ENCODE results near the gene CDH13.

The CDH13 gene

GRCh38 chr16:83715217-83715920 lies 1088.6 kb downstream of the CDH13 start:
- WGBS: 89% methylated on average over 12 of the region's 14 CpGs
- peak overlapping the region; percentile 4 for H2AK5ac ChIP-seq (ENCODE audit: low read length, severe bottlenecking)
- no peak overlapping the region for H3K23ac ChIP-seq (ENCODE audit: low read length in 2 of 2)
- no peak overlapping the region for H3K18ac ChIP-seq (ENCODE audit: low read depth in 1 of 2, low read length in 2 of 2)
- H2BK120ac ChIP-seq (ENCODE audit: low read depth, low read length): no peak overlapping the region
- peaks cover 5% of the 10 kb centered on the region for H3K79me1 ChIP-seq (replicated peaks; ENCODE audit: low read length, poor library complexity, severe bottlenecking)
- H3K9me3 ChIP-seq (ENCODE audit: control insufficient read depth, low read length): no peaks in the 10 kb centered on the region
- H3K27me3 ChIP-seq (ENCODE audit: control insufficient read depth in 1 of 2, insufficient read depth in 1 of 2, low read length in 2 of 2): no peaks in the 10 kb centered on the region
- peaks cover 15% of the 10 kb centered on the region for H3K4me1 ChIP-seq (ENCODE audit: control insufficient read depth, insufficient read depth, low read depth, low read length)
- H3K14ac ChIP-seq (ENCODE audit: low read length in 2 of 2): no peak overlapping the region
- no peak overlapping the region for H4K8ac ChIP-seq (ENCODE audit: low read length)
- no peak overlapping the region for H3K4me3 ChIP-seq (ENCODE audit: insufficient read depth in 1 of 2, low read depth in 1 of 2, low read length in 2 of 2)
- H3K27ac ChIP-seq (ENCODE audit: low read length, poor library complexity, severe bottlenecking): peak overlapping the region; percentile 97
- H2BK15ac ChIP-seq (ENCODE audit: low read depth, poor library complexity, severe bottlenecking): no peak overlapping the region
- no peak overlapping the region for H3K9ac ChIP-seq (ENCODE audit: low read length)
- no peak overlapping the region for H3K4me2 ChIP-seq (ENCODE audit: low read length, poor library complexity, severe bottlenecking)
- H2AFZ ChIP-seq (ENCODE audit: low read depth, low read length): no peak overlapping the region
- no peak for DNase-seq
- no peak overlapping the region for H2BK12ac ChIP-seq (ENCODE audit: low read length in 2 of 2)
- H3K4ac ChIP-seq (ENCODE audit: low read depth in 1 of 2, low read length in 2 of 2): no peak overlapping the region
- H2BK5ac ChIP-seq (ENCODE audit: low read depth, low read length, poor library complexity, severe bottlenecking): peak overlapping the region; percentile 83
- no peak overlapping the region for H4K91ac ChIP-seq (ENCODE audit: low read length)
- H3K36me3 ChIP-seq (ENCODE audit: control insufficient read depth in 1 of 2, insufficient read depth in 2 of 2, low read depth in 1 of 2, low read length in 2 of 2): no peaks in the 10 kb centered on the region

- Histone ChIP-seq H3K9ac (ENCODE audit: low read length) (no peak overlapping the region), H2BK15ac (ENCODE audit: low read depth, poor library complexity, severe bottlenecking) (no peak overlapping the region), H3K9me3 (ENCODE audit: control insufficient read depth, low read length) (no peaks in the 10 kb centered on the region), H4K91ac (ENCODE audit: low read length) (no peak overlapping the region), H3K4me1 (ENCODE audit: control insufficient read depth, insufficient read depth, low read depth, low read length) (peaks cover 21% of the 10 kb centered on the region), H2BK5ac (ENCODE audit: low read depth, low read length, poor library complexity, severe bottlenecking) (peak overlapping the region; percentile 26), H3K4me2 (ENCODE audit: low read length, poor library complexity, severe bottlenecking) (no peak overlapping the region), H3K79me1 (replicated peaks; ENCODE audit: low read length, poor library complexity, severe bottlenecking) (peaks cover 4% of the 10 kb centered on the region), H3K27me3 (ENCODE audit: control insufficient read depth in 1 of 2, insufficient read depth in 1 of 2, low read length in 2 of 2) (no peaks in the 10 kb centered on the region), H3K27ac (ENCODE audit: low read length, poor library complexity, severe bottlenecking) (peak overlapping the region; percentile 87), H3K23ac (ENCODE audit: low read length in 2 of 2) (no peak overlapping the region), H2BK120ac (ENCODE audit: low read depth, low read length) (no peak overlapping the region), H3K18ac (ENCODE audit: low read depth in 1 of 2, low read length in 2 of 2) (no peak overlapping the region), H3K36me3 (ENCODE audit: control insufficient read depth in 1 of 2, insufficient read depth in 2 of 2, low read depth in 1 of 2, low read length in 2 of 2) (no peaks in the 10 kb centered on the region), H3K4ac (ENCODE audit: low read depth in 1 of 2, low read length in 2 of 2) (peak overlapping the region in 1 of 2 experiments; percentile 39), H2AFZ (ENCODE audit: low read depth, low read length) (no peak overlapping the region), H2AK5ac (ENCODE audit: low read length, severe bottlenecking) (peak overlapping the region; percentile 75), H3K4me3 (ENCODE audit: insufficient read depth in 1 of 2, low read depth in 1 of 2, low read length in 2 of 2) (no peak overlapping the region), H2BK12ac (ENCODE audit: low read length in 2 of 2) (no peak overlapping the region), H3K14ac (ENCODE audit: low read length in 2 of 2) (no peak overlapping the region), H4K8ac (ENCODE audit: low read length) (peak overlapping the region; percentile 76)
- 73% methylated on average over 5 of the region's 7 CpGs for WGBS
- DNase-seq: no peak
Observed at GRCh38 chr16:83717308-83717707, 1090.5 kb downstream of the CDH13 start.

GRCh38 chr16:83717814-83718213 lies 1091.0 kb downstream of the CDH13 start:
- Histone ChIP-seq H3K79me1 (replicated peaks; ENCODE audit: low read length, poor library complexity, severe bottlenecking) (peaks cover 4% of the 10 kb centered on the region), H2BK5ac (ENCODE audit: low read depth, low read length, poor library complexity, severe bottlenecking) (no peak overlapping the region), H3K4me3 (ENCODE audit: insufficient read depth in 1 of 2, low read depth in 1 of 2, low read length in 2 of 2) (peak overlapping the region in 1 of 2 experiments; percentile 48), H3K9ac (ENCODE audit: low read length) (no peak overlapping the region), H2BK15ac (ENCODE audit: low read depth, poor library complexity, severe bottlenecking) (no peak overlapping the region), H3K27me3 (ENCODE audit: control insufficient read depth in 1 of 2, insufficient read depth in 1 of 2, low read length in 2 of 2) (no peaks in the 10 kb centered on the region), H3K4me2 (ENCODE audit: low read length, poor library complexity, severe bottlenecking) (no peak overlapping the region), H2AFZ (ENCODE audit: low read depth, low read length) (no peak overlapping the region), H2AK5ac (ENCODE audit: low read length, severe bottlenecking) (no peak overlapping the region), H4K8ac (ENCODE audit: low read length) (peak overlapping the region; percentile 76), H3K4me1 (ENCODE audit: control insufficient read depth, insufficient read depth, low read depth, low read length) (peaks cover 21% of the 10 kb centered on the region), H2BK120ac (ENCODE audit: low read depth, low read length) (no peak overlapping the region), H3K9me3 (ENCODE audit: control insufficient read depth, low read length) (no peaks in the 10 kb centered on the region), H2BK12ac (ENCODE audit: low read length in 2 of 2) (no peak overlapping the region), H3K14ac (ENCODE audit: low read length in 2 of 2) (no peak overlapping the region), H3K36me3 (ENCODE audit: control insufficient read depth in 1 of 2, insufficient read depth in 2 of 2, low read depth in 1 of 2, low read length in 2 of 2) (no peaks in the 10 kb centered on the region), H3K23ac (ENCODE audit: low read length in 2 of 2) (no peak overlapping the region), H3K27ac (ENCODE audit: low read length, poor library complexity, severe bottlenecking) (peak overlapping the region; percentile 87), H4K91ac (ENCODE audit: low read length) (no peak overlapping the region), H3K4ac (ENCODE audit: low read depth in 1 of 2, low read length in 2 of 2) (no peak overlapping the region), H3K18ac (ENCODE audit: low read depth in 1 of 2, low read length in 2 of 2) (no peak overlapping the region)
- 26% methylated on average over 4 of the region's 4 CpGs for WGBS
- peak; percentile 76 for DNase-seq

- Histone ChIP-seq H2BK5ac (ENCODE audit: low read depth, low read length, poor library complexity, severe bottlenecking) (peak overlapping the region; percentile 20), H2BK12ac (ENCODE audit: low read length in 2 of 2) (no peak overlapping the region), H3K27ac (ENCODE audit: low read length, poor library complexity, severe bottlenecking) (no peak overlapping the region), H4K8ac (ENCODE audit: low read length) (no peak overlapping the region), H3K79me1 (replicated peaks; ENCODE audit: low read length, poor library complexity, severe bottlenecking) (peaks cover 1% of the 10 kb centered on the region), H3K9me3 (ENCODE audit: control insufficient read depth, low read length) (no peaks in the 10 kb centered on the region), H2BK15ac (ENCODE audit: low read depth, poor library complexity, severe bottlenecking) (no peak overlapping the region), H2BK120ac (ENCODE audit: low read depth, low read length) (no peak overlapping the region), H3K4ac (ENCODE audit: low read depth in 1 of 2, low read length in 2 of 2) (no peak overlapping the region), H3K36me3 (ENCODE audit: control insufficient read depth in 1 of 2, insufficient read depth in 2 of 2, low read depth in 1 of 2, low read length in 2 of 2) (no peaks in the 10 kb centered on the region), H3K4me2 (ENCODE audit: low read length, poor library complexity, severe bottlenecking) (no peak overlapping the region), H2AK5ac (ENCODE audit: low read length, severe bottlenecking) (no peak overlapping the region), H3K18ac (ENCODE audit: low read depth in 1 of 2, low read length in 2 of 2) (no peak overlapping the region), H4K91ac (ENCODE audit: low read length) (no peak overlapping the region), H3K9ac (ENCODE audit: low read length) (no peak overlapping the region), H3K27me3 (ENCODE audit: control insufficient read depth in 1 of 2, insufficient read depth in 1 of 2, low read length in 2 of 2) (no peaks in the 10 kb centered on the region), H3K14ac (ENCODE audit: low read length in 2 of 2) (no peak overlapping the region), H3K4me3 (ENCODE audit: insufficient read depth in 1 of 2, low read depth in 1 of 2, low read length in 2 of 2) (no peak overlapping the region), H3K4me1 (ENCODE audit: control insufficient read depth, insufficient read depth, low read depth, low read length) (peaks cover 19% of the 10 kb centered on the region), H3K23ac (ENCODE audit: low read length in 2 of 2) (no peak overlapping the region), H2AFZ (ENCODE audit: low read depth, low read length) (no peak overlapping the region)
- WGBS: 99% methylated on average over 5 of the region's 5 CpGs
- no peak for DNase-seq
Observed at GRCh38 chr16:83720213-83720612, 1093.4 kb downstream of the CDH13 start.
